Smooth muscle cell (in vitro differentiated cells): ENCODE measurements around the gene PTGER3. TPM values are rescaled to one million over a fixed set of nuclear protein-coding genes. Genes with fewer than 3 reads are reported as not detected.

Source experiments
- DNase-seq: peaks from one replicate; lab custom pipeline; 2025; ENCODE audit not compliant: unreplicated experiment; lab: John Stamatoyannopoulos, UW
- H2AFZ ChIP-seq: fragments of 200-600 bp; sonication (generic); 2 replicates; pipeline ENCODE4 v1.6.0; 2016; ENCODE audit warnings: antibody characterized with exemption, low read depth, mild to moderate bottlenecking
- H3F3A ChIP-seq: fragments of 200-600 bp; sonication (generic); 2 replicates; pipeline ENCODE4 v1.6.0; 2017; ENCODE audit warnings: antibody characterized with exemption, low read depth
- H3K27ac ChIP-seq: fragments of 200-600 bp; sonication (generic); 2 replicates; pipeline ENCODE4 v1.5.1; 2016; ENCODE audit warnings: low read depth, mild to moderate bottlenecking
- H3K27me3 ChIP-seq: fragments of 200-600 bp; sonication (generic); 2 replicates; pipeline ENCODE4 v1.6.1; 2016; ENCODE audit warnings: low read depth, mild to moderate bottlenecking
- H3K36me3 ChIP-seq: fragments of 200-600 bp; sonication (generic); 2 replicates; pipeline ENCODE4 v1.5.1; 2016; ENCODE audit warnings: low read depth
- H3K4me1 ChIP-seq: fragments of 200-600 bp; sonication (generic); 2 replicates; pipeline ENCODE4 v1.5.1; 2016; ENCODE audit warnings: low read depth
- H3K4me2 ChIP-seq: fragments of 200-600 bp; sonication (generic); 2 replicates; pipeline ENCODE4 v1.6.0; 2016; ENCODE audit warnings: mild to moderate bottlenecking
- H3K4me3 ChIP-seq: fragments of 200-600 bp; sonication (generic); 2 replicates; pipeline ENCODE4 v1.5.1; 2016; ENCODE audit warnings: mild to moderate bottlenecking
- H3K79me2 ChIP-seq: fragments of 200-600 bp; sonication (generic); 2 replicates; pipeline ENCODE4 v1.6.0; 2016; ENCODE audit warnings: low read depth, mild to moderate bottlenecking
- H3K9ac ChIP-seq: fragments of 200-600 bp; sonication (generic); 2 replicates; pipeline ENCODE4 v1.6.0; 2016; ENCODE audit warnings: low read depth
- H3K9me3 ChIP-seq: fragments of 200-600 bp; sonication (generic); replicated peaks from 2 replicates; pipeline ENCODE4 v1.5.1; 2016; ENCODE audit warnings: low read depth
- H4K20me1 ChIP-seq: fragments of 200-600 bp; sonication (generic); 2 replicates; pipeline ENCODE4 v1.6.0; 2016; ENCODE audit warnings: low read depth
- WGBS: methylation state at CpG from one replicate; pipeline ENCODE4 v1.1.7; 2016; ENCODE audit warnings: low lambda C conversion rate; 5-methylcytosine and 5-hydroxymethylcytosine counted together
- polyA plus RNA-seq: library from polyadenylated mRNA; unstranded; fragments of >200 nt; fragmentation: Nextera tagmentation; extraction: Ambion mirVana; gene quantifications from 2 replicates; pipeline ENCODE4 v1.2.1, GENCODE V29; 2016
- total RNA-seq: library from RNA; depleted of rRNA; stranded (reverse); fragments of >200 nt; gene quantifications from 2 replicates; pipeline ENCODE4 v1.2.3, GENCODE V29; 2014
- TF ChIP-seq, protein P1 (sequence below): fragments of 200-600 bp; sonication (generic); IDR thresholded peaks from 2 replicates; pipeline ENCODE4 v1.5.1; 2017; ENCODE audit warnings: borderline replicate concordance, mild to moderate bottlenecking, antibody characterized with exemption; ENCODE audit not compliant: insufficient read depth, poor library complexity, severe bottlenecking

Gene PTGER3
- total and polyA plus RNA-seq, 2 experiments from 2014 or later: 0.37 to 2.7 TPM

- TF ChIP-seq, protein P1, sequence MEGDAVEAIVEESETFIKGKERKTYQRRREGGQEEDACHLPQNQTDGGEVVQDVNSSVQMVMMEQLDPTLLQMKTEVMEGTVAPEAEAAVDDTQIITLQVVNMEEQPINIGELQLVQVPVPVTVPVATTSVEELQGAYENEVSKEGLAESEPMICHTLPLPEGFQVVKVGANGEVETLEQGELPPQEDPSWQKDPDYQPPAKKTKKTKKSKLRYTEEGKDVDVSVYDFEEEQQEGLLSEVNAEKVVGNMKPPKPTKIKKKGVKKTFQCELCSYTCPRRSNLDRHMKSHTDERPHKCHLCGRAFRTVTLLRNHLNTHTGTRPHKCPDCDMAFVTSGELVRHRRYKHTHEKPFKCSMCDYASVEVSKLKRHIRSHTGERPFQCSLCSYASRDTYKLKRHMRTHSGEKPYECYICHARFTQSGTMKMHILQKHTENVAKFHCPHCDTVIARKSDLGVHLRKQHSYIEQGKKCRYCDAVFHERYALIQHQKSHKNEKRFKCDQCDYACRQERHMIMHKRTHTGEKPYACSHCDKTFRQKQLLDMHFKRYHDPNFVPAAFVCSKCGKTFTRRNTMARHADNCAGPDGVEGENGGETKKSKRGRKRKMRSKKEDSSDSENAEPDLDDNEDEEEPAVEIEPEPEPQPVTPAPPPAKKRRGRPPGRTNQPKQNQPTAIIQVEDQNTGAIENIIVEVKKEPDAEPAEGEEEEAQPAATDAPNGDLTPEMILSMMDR: no peak
- Histone ChIP-seq H3K4me2 (no peak overlapping the region), H3K36me3 (peaks cover 60% of the 10 kb centered on the region), H3K4me1 (no peaks in the 10 kb centered on the region), H3K27ac (no peak overlapping the region), H3K9me3 (no peaks in the 10 kb centered on the region), H2AFZ (no peak overlapping the region), H3K9ac (no peak overlapping the region), H3K27me3 (no peaks in the 10 kb centered on the region), H3K4me3 (no peak overlapping the region), H3K79me2 (peaks cover 7% of the 10 kb centered on the region), H3F3A (peaks cover 6% of the 10 kb centered on the region), H4K20me1 (peaks cover 78% of the 10 kb centered on the region)
- WGBS: 97% methylated on average over 6 of the region's 6 CpGs
- DNase-seq: no peak
These were observed 21.0 kb upstream of the PTGER3 start for GRCh38 chr1:71068325-71069240.

- peaks cover 1% of the 10 kb centered on the region for H3K27me3 ChIP-seq
- H2AFZ ChIP-seq: no peak overlapping the region
- no peaks in the 10 kb centered on the region for H3K79me2 ChIP-seq
- no peak overlapping the region for H3K9ac ChIP-seq
- peaks cover 6% of the 10 kb centered on the region for H3K36me3 ChIP-seq
- WGBS: 95% methylated on average over 6 of the region's 6 CpGs
- no peaks in the 10 kb centered on the region for H3K9me3 ChIP-seq
- H3K27ac ChIP-seq: no peak overlapping the region
- TF ChIP-seq, protein P1: no peak
- no peak for DNase-seq
- H4K20me1 ChIP-seq: peaks cover under 1% of the 10 kb centered on the region
- H3F3A ChIP-seq: peaks cover 25% of the 10 kb centered on the region
- H3K4me3 ChIP-seq: no peak overlapping the region
- H3K4me1 ChIP-seq: no peaks in the 10 kb centered on the region
- H3K4me2 ChIP-seq: no peak overlapping the region
These were observed 7.2 kb upstream of the PTGER3 start for GRCh38 chr1:71054791-71055190.

GRCh38 chr1:71054281-71054731 lies 6.7 kb upstream of the PTGER3 start:
- WGBS: 90% methylated on average over 15 of the region's 15 CpGs
- Histone ChIP-seq H3K9ac (no peak overlapping the region), H3K36me3 (peaks cover 4% of the 10 kb centered on the region), H3K4me3 (no peak overlapping the region), H3K4me1 (no peaks in the 10 kb centered on the region), H3K4me2 (no peak overlapping the region), H3K79me2 (no peaks in the 10 kb centered on the region), H4K20me1 (no peaks in the 10 kb centered on the region), H3K9me3 (no peaks in the 10 kb centered on the region), H3K27ac (no peak overlapping the region), H2AFZ (no peak overlapping the region), H3K27me3 (peaks cover 6% of the 10 kb centered on the region), H3F3A (peaks cover 24% of the 10 kb centered on the region)
- TF ChIP-seq, protein P1: no peak
- DNase-seq: no peak
